Upper lobe of left lung (tissue), 6 donors: ENCODE results near the gene PRSS48. TPM values are rescaled to one million over a fixed set of nuclear protein-coding genes. Genes with fewer than 3 reads are reported as not detected.

Source experiments
- ATAC-seq, 2 donors: fragments of 200-7000 bp; cut with Tn5 transposase; one replicate each; pipeline ENCODE4 v1.9.1; 2022; ENCODE audit warnings: mild to moderate bottlenecking in 2 of 2, moderate library complexity in 2 of 2; ENCODE audit not compliant: low FRiP score in 2 of 2
- DNase-seq, 2 donors: peaks; one replicate each; pipeline ENCODE4 v3.0.0-alpha.2; 2019 to 2020
- H3K27ac ChIP-seq, 4 donors: fragments of 200-600 bp; sonication (generic); one replicate each; pipeline ENCODE4 v1.5.1; 2016 to 2019
- H3K27me3 ChIP-seq, 4 donors: fragments of 200-600 bp; sonication (generic); one replicate each; pipeline ENCODE4 v1.5.1; 2017 to 2019
- H3K36me3 ChIP-seq, 4 donors: fragments of 200-600 bp; sonication (generic); one replicate each; pipeline ENCODE4 v1.5.1; 2016 to 2019
- H3K4me1 ChIP-seq, 4 donors: fragments of 200-600 bp; sonication (generic); one replicate each; pipeline ENCODE4 v1.5.1; 2018 to 2019
- H3K4me3 ChIP-seq, 4 donors: fragments of 200-600 bp; sonication (generic); one replicate each; pipeline ENCODE4 v1.5.1; 2017 to 2019; ENCODE audit warnings: mild to moderate bottlenecking in 2 of 4, moderate library complexity in 1 of 4
- H3K9me3 ChIP-seq, 4 donors: fragments of 200-600 bp; sonication (generic); one replicate each; pipeline ENCODE4 v1.5.1; 2018 to 2019
- EP300 ChIP-seq, 4 donors: sonication (generic); formaldehyde crosslinking; IDR thresholded peaks; one replicate each; pipeline ENCODE4 v1.5.1; 2017; ENCODE audit warnings: antibody characterized with exemption in 4 of 4, control low read depth in 2 of 4
- POLR2A ChIP-seq, 4 donors: fragments of 450-650 bp; IDR thresholded peaks; one replicate each; pipeline ENCODE4 v1.5.1; 2016 to 2017; ENCODE audit warnings: antibody characterized with exemption in 4 of 4, mild to moderate bottlenecking in 2 of 4
- POLR2AphosphoS5 ChIP-seq, 2 donors: sonication (generic); formaldehyde crosslinking; IDR thresholded peaks; one replicate each; pipeline ENCODE4 v1.5.1; 2017; ENCODE audit warnings: antibody characterized with exemption in 2 of 2
- WGBS, 2 donors: methylation state at CpG; one replicate each; pipeline ENCODE4 v1.1.5; 2017 to 2018; 5-methylcytosine and 5-hydroxymethylcytosine counted together
- small RNA-seq, 4 donors: library from RNA; depleted of rRNA; stranded (forward); fragments of <200 nt; gene quantifications; one replicate each; pipeline ENCODE3, GENCODE V24; 2016
- total RNA-seq, 6 donors: library from RNA; depleted of rRNA in 4 of 6; stranded (reverse); fragments of >200 nt in 4 of 6; gene quantifications; one replicate each; pipeline versions ENCODE4 v1.1.0 to v1.2.1, GENCODE V29; 2016 to 2021
- TF ChIP-seq, protein P1 (sequence below), 6 experiments: fragments of 450-650 bp in 4 of 6; fragments of 200-600 bp in 2 of 6; sonication (generic) in 2 of 6; IDR thresholded peaks; one replicate each; pipeline ENCODE4 v1.5.1; 2016 to 2019; ENCODE audit warnings: antibody characterized with exemption in 6 of 6
- donor health status: DM: no; HTN: no; CAD: no; lungs with moderate emphysema.
- donor health status: DM: no; HTN: yes; CAD: no; lungs with severe emphysema.

The PRSS48 gene
- total RNA-seq, 6 donors from 2014 or later, result not detected

DNA sequence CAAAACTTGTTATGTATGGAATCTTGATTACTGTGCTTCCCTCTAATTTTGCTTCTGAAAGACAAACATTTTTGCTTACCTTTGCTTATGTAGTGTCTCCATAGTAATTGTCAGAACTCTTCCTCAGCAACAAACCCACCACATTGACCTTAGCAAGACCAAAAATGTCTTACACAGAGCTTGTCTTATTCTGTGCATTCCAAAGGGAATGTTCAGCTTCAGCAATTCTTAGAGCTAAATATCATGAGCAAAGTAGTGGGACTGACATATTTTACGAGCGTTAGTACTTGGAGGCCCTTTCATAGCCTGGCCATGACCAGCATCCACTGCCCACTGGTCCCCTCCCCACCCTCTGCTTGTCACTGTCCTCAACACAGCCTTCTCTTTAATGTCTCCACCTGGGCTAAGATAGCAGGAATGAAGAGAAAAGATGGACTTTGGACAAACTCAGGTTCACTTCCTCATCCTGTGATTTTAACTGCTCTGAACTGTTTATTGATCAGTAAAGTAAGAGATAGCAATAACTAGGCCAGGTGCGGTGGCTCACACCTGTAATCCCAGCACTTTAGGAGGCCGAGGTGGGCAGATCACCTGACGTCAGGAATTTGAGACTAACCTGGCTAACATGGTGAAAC lies 63.9 kb downstream of the PRSS48 start:
- Histone ChIP-seq H3K9me3 (no peaks in the 10 kb centered on the region), H3K27me3 (no peaks in the 10 kb centered on the region), H3K36me3 (no peaks in the 10 kb centered on the region), H3K4me1 (no peaks in the 10 kb centered on the region), H3K27ac (no peak overlapping the region), H3K4me3 (no peak overlapping the region)
- TF ChIP-seq POLR2A (IDR thresholded peaks at IDR 0.05) (no peak), POLR2AphosphoS5 (IDR thresholded peaks at IDR 0.05) (no peak), EP300 (IDR thresholded peaks at IDR 0.05) (no peak)
- TF ChIP-seq, protein P1, sequence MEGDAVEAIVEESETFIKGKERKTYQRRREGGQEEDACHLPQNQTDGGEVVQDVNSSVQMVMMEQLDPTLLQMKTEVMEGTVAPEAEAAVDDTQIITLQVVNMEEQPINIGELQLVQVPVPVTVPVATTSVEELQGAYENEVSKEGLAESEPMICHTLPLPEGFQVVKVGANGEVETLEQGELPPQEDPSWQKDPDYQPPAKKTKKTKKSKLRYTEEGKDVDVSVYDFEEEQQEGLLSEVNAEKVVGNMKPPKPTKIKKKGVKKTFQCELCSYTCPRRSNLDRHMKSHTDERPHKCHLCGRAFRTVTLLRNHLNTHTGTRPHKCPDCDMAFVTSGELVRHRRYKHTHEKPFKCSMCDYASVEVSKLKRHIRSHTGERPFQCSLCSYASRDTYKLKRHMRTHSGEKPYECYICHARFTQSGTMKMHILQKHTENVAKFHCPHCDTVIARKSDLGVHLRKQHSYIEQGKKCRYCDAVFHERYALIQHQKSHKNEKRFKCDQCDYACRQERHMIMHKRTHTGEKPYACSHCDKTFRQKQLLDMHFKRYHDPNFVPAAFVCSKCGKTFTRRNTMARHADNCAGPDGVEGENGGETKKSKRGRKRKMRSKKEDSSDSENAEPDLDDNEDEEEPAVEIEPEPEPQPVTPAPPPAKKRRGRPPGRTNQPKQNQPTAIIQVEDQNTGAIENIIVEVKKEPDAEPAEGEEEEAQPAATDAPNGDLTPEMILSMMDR (IDR thresholded peaks at IDR 0.05), result no peak
- no peak for ATAC-seq
- DNase-seq, result no peak
- WGBS, 2 donors, result 96 to 97% methylated on average over 5 of the region's 5 CpGs

Small RNA genes lying within 50 kb of the gene (small RNA-seq; reads per million reads assigned to genes)
- gene AC104819.2 (0 to 0.33 (median 0) reads per million in 4 donors), gene RNU6-1282P (0 reads per million in 4 donors)

Other genes starting within 250 kb of the PRSS48 start
- gene RPS3A, start 177.5 kb upstream of the PRSS48 start, total RNA-seq, result 1,000 to 10,000 TPM in 5 of 6 donors, 100 to 1,000 TPM in 1; 887 to 2,310 (median 1,343) TPM
- gene SH3D19, start 48.4 kb downstream of the PRSS48 start, total RNA-seq, result 100 to 1,000 TPM in 4 of 6 donors, 10 to 100 TPM in 2; 91.2 to 225 (median 103) TPM
- 10 to 100 TPM; 13.5 to 36.1 (median 20.5) TPM for gene FHIP1A, start 132.0 kb downstream of the PRSS48 start, total RNA-seq